Small intestine (tissue), 7 donors: ENCODE results near the gene PLTP. TPM values are rescaled to one million over a fixed set of nuclear protein-coding genes. Genes with fewer than 3 reads are reported as not detected.

ENCODE experiments used
- DNase-seq, 2 donors: peaks; one replicate each; pipeline versions ENCODE4 v3.0.0 to v3.0.0-alpha.2; 2013
- FAIRE-seq: peaks from 2 replicates; lab custom pipeline; 2012; peaks lifted over from hg19 to GRCh38; lab: Jason Lieb, UNC
- H3K27ac ChIP-seq, 3 donors: one replicate each; pipeline ENCODE4 v1.5.1; 2013; ENCODE audit warnings: low read length in 2 of 3, mild to moderate bottlenecking in 2 of 3, control low read depth in 1 of 3, inconsistent platforms in 1 of 3, low read depth in 1 of 3, moderate library complexity in 1 of 3
- H3K27me3 ChIP-seq, 3 donors: one replicate each; pipeline ENCODE4 v1.6.1; 2013; ENCODE audit warnings: low read length in 3 of 3, inconsistent platforms in 1 of 3; ENCODE audit not compliant: control insufficient read depth in 3 of 3, insufficient read depth in 3 of 3
- H3K36me3 ChIP-seq, 3 donors: one replicate each; pipeline ENCODE4 v1.6.1; 2013; ENCODE audit warnings: low read length in 3 of 3, inconsistent platforms in 1 of 3, low read depth in 1 of 3, mild to moderate bottlenecking in 1 of 3, moderate library complexity in 1 of 3; ENCODE audit not compliant: control insufficient read depth in 3 of 3, insufficient read depth in 2 of 3
- H3K4me1 ChIP-seq, 3 donors: one replicate each; pipeline ENCODE4 v1.6.1; 2013; ENCODE audit warnings: low read length in 2 of 3, inconsistent platforms in 1 of 3, low read depth in 1 of 3, mild to moderate bottlenecking in 1 of 3, moderate library complexity in 1 of 3; ENCODE audit not compliant: control insufficient read depth in 3 of 3, insufficient read depth in 2 of 3
- H3K4me3 ChIP-seq, 3 donors: one replicate each; pipeline ENCODE4 v1.5.1; 2013; ENCODE audit warnings: low read length in 3 of 3, control low read depth in 1 of 3, inconsistent platforms in 1 of 3, low read depth in 1 of 3, mild to moderate bottlenecking in 1 of 3, moderate library complexity in 1 of 3
- H3K9me3 ChIP-seq, 2 donors: one replicate each; pipeline ENCODE4 v1.6.1; 2013; ENCODE audit warnings: low read depth in 1 of 2, low read length in 1 of 2; ENCODE audit not compliant: control insufficient read depth in 2 of 2, insufficient read depth in 1 of 2
- WGBS, 3 donors: extraction: QIAGEN DNeasy Blood & Tissue Kit; methylation state at CpG; one replicate each; pipeline ENCODE4 v1.1.7; 2013; 5-methylcytosine and 5-hydroxymethylcytosine counted together
- polyA plus RNA-seq, 4 donors: library from polyadenylated mRNA; stranded (reverse) in 3 of 4; unstranded in 1 of 4; fragments of 200-250 nt in 3 of 4; fragments of 120-200 nt in 1 of 4; gene quantifications; one replicate each; pipeline versions ENCODE4 v1.2.1 to v1.2.3, GENCODE V29; 2013
- donor health status: healthy with polysubstance abuse.
- donor health status: control.
- donor health status: control.
- donor health status: Bipolar disorder and iron deficiency.
- donor health status: healthy.

The PLTP gene
- polyA plus RNA-seq, 4 donors = 2.0 to 67.4 (median 17.1) TPM

DNA sequence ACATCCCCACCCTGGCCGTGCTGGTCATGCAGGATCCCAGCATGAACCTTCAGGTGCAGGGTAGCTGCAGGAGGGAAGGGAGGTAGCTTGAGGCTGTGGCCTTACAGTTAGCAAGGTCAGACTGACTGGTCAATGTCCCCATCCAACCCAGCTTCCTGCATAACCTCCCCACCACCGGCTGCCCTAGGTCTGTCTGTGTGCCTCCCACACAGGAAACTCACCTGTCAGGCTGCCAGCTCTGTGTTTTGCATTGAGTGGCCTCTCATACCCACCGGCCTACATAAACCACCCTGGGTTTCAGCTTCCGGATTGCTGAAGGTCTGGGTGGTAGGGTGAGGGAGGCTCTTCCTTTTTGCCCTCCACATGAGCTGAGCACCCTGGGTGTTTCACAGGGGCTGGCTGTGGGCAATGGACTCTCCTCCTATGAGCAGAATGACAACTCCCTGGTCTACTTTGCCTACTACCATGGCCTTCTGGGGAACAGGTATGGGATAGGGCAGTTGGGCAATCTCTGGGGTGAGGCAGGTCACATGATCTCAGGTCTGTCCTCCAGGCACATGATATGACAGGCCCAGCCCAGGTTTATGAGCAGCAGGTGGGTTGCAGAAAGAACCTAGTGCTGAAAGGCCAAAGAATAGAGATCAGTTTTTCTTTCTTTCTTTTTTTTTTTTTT is 19.0 kb downstream of the PLTP start:
- H3K4me1 ChIP-seq = peaks cover 0 to 22% (median 6%) of the 10 kb centered on the region in 3 donors
- no peak for FAIRE-seq
- WGBS, 3 donors = 47 to 69% (median 61%) methylated on average over 4 of the region's 4 CpGs
- no peaks in the 10 kb centered on the region for H3K9me3 ChIP-seq
- peak overlapping the region in 2 of 3 donors; percentile 12 to 86 for H3K27ac ChIP-seq
- DNase-seq = peak; percentile 76 to 92
- H3K36me3 ChIP-seq = peaks cover 5 to 66% (median 11%) of the 10 kb centered on the region in 3 donors
- peak overlapping the region in 1 of 3 donors; percentile 70 for H3K4me3 ChIP-seq
- no peaks in the 10 kb centered on the region for H3K27me3 ChIP-seq

DNA sequence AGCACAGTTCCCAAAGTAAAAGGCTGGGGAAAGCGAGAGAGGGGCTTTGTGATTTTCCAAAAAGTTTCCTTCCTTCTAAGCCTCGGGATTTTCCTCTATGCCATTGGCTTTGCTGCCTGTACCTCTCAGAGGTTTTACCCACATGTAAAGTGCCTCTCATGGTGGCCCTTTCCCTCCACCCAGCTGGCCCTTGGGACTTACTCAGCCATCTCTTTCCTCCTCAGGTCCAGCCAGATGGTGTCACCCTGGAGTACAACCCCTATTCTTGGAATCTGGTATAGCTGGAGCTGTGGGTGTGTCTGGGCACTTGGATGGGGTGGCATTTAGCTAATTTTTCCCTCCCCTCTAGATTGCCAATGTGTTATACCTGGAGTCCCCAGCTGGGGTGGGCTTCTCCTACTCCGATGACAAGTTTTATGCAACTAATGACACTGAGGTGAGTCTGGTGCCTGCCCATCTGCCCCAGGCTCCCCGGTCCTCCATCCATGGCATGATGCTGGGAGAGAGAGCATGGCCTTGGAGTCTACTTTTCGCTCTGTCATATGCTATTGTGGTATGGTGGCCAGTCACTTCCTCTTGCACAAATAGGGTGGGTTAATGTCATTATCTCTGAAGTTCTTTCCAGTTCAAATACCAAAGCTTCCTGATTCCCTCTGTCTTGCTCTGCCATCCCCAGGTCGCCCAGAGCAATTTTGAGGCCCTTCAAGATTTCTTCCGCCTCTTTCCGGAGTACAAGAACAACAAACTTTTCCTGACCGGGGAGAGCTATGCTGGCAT is 19.7 kb downstream of the PLTP start:
- Histone ChIP-seq H3K9me3 (no peaks in the 10 kb centered on the region), H3K4me3 (peak overlapping the region; percentile 70 to 90 (median 81)), H3K4me1 (peaks cover 0 to 22% (median 6%) of the 10 kb centered on the region in 3 donors), H3K27me3 (no peaks in the 10 kb centered on the region), H3K27ac (peak overlapping the region; percentile 12 to 86 (median 39)), H3K36me3 (peaks cover 2 to 64% (median 11%) of the 10 kb centered on the region in 3 donors)
- WGBS, 3 donors = 76 to 81% (median 80%) methylated on average over 9 of the region's 9 CpGs
- peak; percentile 48 to 49 for DNase-seq
- FAIRE-seq = no peak

DNA sequence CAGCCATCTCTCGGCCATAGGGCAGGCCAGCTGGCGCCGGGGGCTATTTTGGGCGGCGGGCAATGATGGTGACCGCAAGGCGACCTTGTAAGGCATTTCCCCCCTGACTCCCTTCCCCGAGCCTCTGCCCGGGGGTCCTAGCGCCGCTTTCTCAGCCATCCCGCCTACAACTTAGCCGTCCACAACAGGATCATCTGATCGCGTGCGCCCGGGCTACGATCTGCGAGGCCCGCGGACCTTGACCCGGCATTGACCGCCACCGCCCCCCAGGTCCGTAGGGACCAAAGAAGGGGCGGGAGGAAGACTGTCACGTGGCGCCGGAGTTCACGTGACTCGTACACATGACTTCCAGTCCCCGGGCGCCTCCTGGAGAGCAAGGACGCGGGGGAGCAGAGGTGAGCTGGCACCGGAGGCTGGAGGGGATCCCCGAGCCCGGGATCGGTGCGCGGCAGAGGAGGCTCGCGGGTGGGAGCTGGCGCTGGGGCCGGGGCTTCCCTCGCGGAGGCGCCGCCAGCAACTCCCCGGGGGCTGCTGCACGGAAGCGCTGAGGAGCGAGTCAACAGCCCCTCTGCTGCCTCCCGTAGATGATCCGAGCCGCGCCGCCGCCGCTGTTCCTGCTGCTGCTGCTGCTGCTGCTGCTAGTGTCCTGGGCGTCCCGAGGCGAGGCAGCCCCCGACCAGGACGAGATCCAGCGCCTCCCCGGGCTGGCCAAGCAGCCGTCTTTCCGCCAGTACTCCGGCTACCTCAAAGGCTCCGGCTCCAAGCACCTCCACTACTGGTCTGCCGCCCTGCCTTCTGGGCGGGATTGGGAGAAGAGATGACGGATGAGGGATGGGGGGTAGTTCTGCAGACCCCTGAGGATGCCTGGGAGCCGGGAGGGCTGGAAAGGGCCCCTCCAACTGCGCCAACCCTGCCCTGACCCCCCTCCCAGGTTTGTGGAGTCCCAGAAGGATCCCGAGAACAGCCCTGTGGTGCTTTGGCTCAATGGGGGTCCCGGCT is 20.7 kb downstream of the PLTP start, which contains the start of the genes CTSA and NEURL2:
CTSA (plus strand) TSS at position 351 of the 999 bp plus-strand sequence; CDS start at position 585, 234 bp downstream.
NEURL2 (minus strand) TSS at position 224 of the 999 bp plus-strand sequence; CDS start at position 7, 217 bp downstream.
- H3K36me3 ChIP-seq = peaks cover 2 to 64% (median 6%) of the 10 kb centered on the region in 3 donors
- WGBS, 3 donors = 0 to 1% (median 0%) methylated on average over 57 to 78 of the region's 78 CpGs
- no peaks in the 10 kb centered on the region for H3K27me3 ChIP-seq
- H3K4me3 ChIP-seq = peak within 1 kb of the TSS; percentile 70 to 90 (median 81)
- DNase-seq = peak; percentile 96 to 98
- peak within 1 kb of the TSS; percentile 69 to 86 (median 85) for H3K27ac ChIP-seq
- no peaks in the 10 kb centered on the region for H3K9me3 ChIP-seq
- no peak for FAIRE-seq
- H3K4me1 ChIP-seq = peaks cover 0 to 25% (median 6%) of the 10 kb centered on the region in 3 donors

DNA sequence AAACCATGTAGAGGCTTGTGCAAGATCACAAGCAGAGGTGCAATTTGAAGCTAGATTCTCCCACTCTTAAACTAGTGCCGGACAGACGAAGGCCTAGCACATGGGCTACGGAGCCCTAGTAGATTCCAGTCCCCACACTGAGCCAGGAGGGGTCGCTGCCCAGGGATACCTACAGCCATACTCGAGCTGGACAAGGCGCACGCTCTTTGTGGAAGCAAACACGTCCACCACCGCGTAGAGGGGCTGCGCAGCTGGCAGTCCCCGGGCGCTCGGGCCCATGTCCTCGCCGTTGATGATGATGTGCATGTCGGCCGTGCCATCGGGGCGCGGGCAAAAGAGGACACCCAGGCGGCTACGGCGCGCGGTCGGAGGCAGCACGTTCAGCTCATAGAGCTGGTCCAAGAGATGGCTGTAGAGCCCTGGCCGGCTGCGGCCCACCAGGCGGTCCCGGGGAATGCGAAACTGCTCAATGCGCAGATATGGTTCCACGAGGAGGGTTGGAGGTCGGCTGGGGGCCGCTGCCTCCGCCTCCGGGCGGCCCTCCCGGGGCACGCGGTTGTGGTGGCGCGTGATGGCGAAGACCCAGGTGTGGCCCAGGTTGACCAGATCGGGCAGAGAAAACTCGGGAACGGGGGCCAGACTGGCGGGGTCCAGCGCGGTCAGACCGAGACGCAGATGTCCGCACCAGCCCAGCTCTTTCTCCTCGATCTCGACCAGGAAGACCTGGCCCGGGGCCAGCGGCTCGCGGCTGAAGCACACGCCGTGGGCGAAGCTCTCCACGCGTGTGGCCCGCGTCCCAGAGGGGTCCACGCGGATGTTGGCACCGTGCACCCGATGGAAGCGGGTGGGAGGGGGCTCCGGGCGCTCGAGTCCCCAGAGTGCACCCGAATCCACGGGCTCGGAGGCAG is 21.6 kb downstream of the PLTP start:
- Histone ChIP-seq H3K36me3 (peaks cover 2 to 57% (median 6%) of the 10 kb centered on the region in 3 donors), H3K9me3 (no peaks in the 10 kb centered on the region), H3K27me3 (no peaks in the 10 kb centered on the region), H3K27ac (peak overlapping the region; percentile 69 to 86 (median 85)), H3K4me3 (peak overlapping the region; percentile 70 to 90 (median 81)), H3K4me1 (peaks cover 0 to 27% (median 6%) of the 10 kb centered on the region in 3 donors)
- DNase-seq = peak; percentile 74 to 90
- FAIRE-seq = no peak
- WGBS, 3 donors = 1 to 4% (median 2%) methylated on average over 68 to 79 of the region's 79 CpGs

DNA sequence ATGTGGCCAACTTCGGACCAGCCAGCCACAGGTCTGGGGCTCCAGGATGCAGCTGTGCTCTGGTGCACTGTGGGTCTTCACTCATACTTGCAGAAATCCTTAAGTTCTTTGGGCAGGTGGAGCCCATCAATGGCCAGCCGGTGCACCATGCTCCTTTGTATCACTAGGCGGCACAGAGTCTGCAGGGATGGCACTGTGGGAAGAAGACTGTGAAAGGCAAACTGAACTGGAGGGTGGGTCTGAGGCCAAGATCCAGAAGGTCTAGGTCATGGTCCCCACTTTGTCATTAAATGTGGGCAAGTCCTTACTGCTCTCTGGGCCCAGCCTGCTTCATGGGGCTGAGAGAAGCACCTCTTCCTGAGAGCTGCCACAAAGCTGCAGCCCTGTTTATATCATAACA is 23.3 kb downstream of the PLTP start:
- WGBS, 3 donors = 88 to 94% (median 89%) methylated on average over 3 of the region's 3 CpGs

DNA sequence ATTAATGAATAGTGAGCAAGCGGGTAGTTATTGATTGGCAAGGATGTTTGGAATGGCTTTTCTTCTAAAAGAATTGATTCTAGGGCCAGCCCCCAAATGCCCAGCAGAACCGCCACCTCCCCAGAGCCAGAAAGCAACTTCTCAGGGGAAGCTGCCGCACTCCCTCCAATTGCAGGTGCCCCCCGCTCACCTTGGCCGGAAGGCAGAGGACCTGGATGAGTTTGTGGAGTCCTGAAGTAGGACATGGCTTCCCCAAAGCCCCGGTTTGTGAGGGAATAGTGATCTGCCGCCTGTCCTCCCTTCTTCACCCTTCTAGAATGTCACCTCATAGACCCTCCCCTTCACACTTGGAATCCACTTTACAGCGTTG is 24.6 kb downstream of the PLTP start, which contains the start of gene SPATA25:
SPATA25 (minus strand) TSS at position 277 of the 370 bp plus-strand sequence; CDS start at position 245, 32 bp downstream.
- Histone ChIP-seq H3K4me3 (peak within 1 kb of the TSS in 1 of 3 donors; percentile 70), H3K27me3 (no peaks in the 10 kb centered on the region), H3K36me3 (peaks cover 0 to 53% (median 3%) of the 10 kb centered on the region in 3 donors), H3K9me3 (no peaks in the 10 kb centered on the region), H3K4me1 (peaks cover 0 to 14% (median 0%) of the 10 kb centered on the region in 3 donors), H3K27ac (no peak within 1 kb of the TSS)
- 93 to 95% (median 93%) methylated on average over 8 of the region's 8 CpGs for WGBS, 3 donors
- DNase-seq (no peak), FAIRE-seq (no peak)

More for the DNA sequence above, 23.3 kb downstream of the PLTP start:
- Histone ChIP-seq H3K4me1 (peaks cover 0 to 25% (median 6%) of the 10 kb centered on the region in 3 donors), H3K27me3 (no peaks in the 10 kb centered on the region), H3K4me3 (peak overlapping the region in 1 of 3 donors; percentile 70), H3K36me3 (peaks cover 0 to 52% (median 2%) of the 10 kb centered on the region in 3 donors), H3K27ac (no peak overlapping the region), H3K9me3 (no peaks in the 10 kb centered on the region)
- DNase-seq (no peak), FAIRE-seq (no peak)
